Stimulated activated CD4-positive, alpha-beta T cell treated with anti-CD3 and anti-CD28 coated beads, Interleukin-4, amount 100 ng/mL, for 1 hour (primary cell): ENCODE results near the gene ZNF148.
A peak's percentile ranks its signal among the peaks of the same experiment; 100 is the strongest.

Source experiments
- DNase-seq: peaks from one replicate; pipeline ENCODE4 v3.0.0-alpha.2; 2020

The ZNF148 gene

GRCh38 chr3:125187599-125187910 is 187.6 kb downstream of the ZNF148 start:
- DNase-seq, result no peak

GRCh38 chr3:125186800-125187598 is 188.1 kb downstream of the ZNF148 start:
- DNase-seq, result no peak

DNA sequence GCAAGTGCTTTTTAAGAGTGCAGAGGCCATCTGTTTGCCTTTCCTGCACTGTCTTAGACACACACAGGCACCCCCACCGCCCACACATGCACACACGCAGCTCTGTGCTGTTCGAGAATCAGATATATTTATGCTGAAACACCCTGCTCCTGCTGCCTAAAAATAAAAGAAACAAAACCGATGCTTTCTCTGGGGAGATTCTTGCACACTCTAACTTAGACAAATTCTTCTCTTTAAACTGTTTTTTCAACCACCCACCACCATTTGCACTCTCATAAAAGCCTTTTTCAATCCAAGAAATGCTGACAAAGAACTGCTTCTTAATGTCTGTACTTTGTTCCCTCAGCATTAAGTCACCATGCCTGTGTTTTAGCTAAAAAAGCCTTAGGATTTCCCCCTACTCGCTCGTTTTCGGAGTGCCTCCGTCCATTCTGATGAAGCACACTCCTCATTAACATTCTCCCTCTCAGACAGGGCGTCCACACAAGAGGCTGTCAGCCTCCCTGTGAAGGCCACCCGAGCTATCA is 188.8 kb downstream of the ZNF148 start:
- DNase-seq, result peak; percentile 33

- DNase-seq, result no peak
Observed at GRCh38 chr3:125185805-125186204, 189.3 kb downstream of the ZNF148 start.

- no peak for DNase-seq
Observed at GRCh38 chr3:125179884-125180240, 195.3 kb downstream of the ZNF148 start.

- DNase-seq, result no peak
Observed at GRCh38 chr3:125179143-125179883, 195.8 kb downstream of the ZNF148 start.

GRCh38 chr3:125177746-125178145 is 197.4 kb downstream of the ZNF148 start:
- DNase-seq, result no peak
